A673 (cell line): ENCODE results near the gene CYTH3.

Experiments used
- CTCF ChIP-seq: fragments of 300-800, 200-600 bp; sonication (generic); conservative IDR thresholded peaks from 2 replicates; pipeline ENCODE4 v1.5.1; 2017; ENCODE audit warnings: low read depth, mild to moderate bottlenecking, antibody characterized with exemption, low read length, moderate library complexity, mixed read lengths
- EZH2 ChIP-seq: fragments of 200-600 bp; sonication (generic); IDR thresholded peaks from 2 replicates; pipeline ENCODE4 v1.6.1; 2017; ENCODE audit warnings: borderline replicate concordance, low read depth, mild to moderate bottlenecking, mixed read lengths, antibody characterized with exemption, low read length; ENCODE audit not compliant: poor library complexity, severe bottlenecking

- TF ChIP-seq CTCF, result no peak
- no peak for TF ChIP-seq EZH2
These were observed 27.4 kb upstream of the CYTH3 start for GRCh38 chr7:6299774-6300173.
